Stomach (tissue), 9 donors: Measurements from ENCODE around the gene KRTAP22-1. TPM values are rescaled to one million over a fixed set of nuclear protein-coding genes. Genes with fewer than 3 reads are reported as not detected.

Experiments used
- DNase-seq, 2 donors: peaks; one replicate each; pipeline versions ENCODE4 v3.0.0 to v3.0.0-alpha.2; 2013 to 2019
- H3K27ac ChIP-seq, 5 donors: fragments of 200-600 bp in 4 of 5; sonication (generic) in 4 of 5; one replicate each; pipeline ENCODE4 v1.5.1; 2013 to 2019; ENCODE audit warnings: mild to moderate bottlenecking in 1 of 5, moderate library complexity in 1 of 5
- H3K27me3 ChIP-seq, 3 donors: fragments of 200-600 bp; sonication (generic); one replicate each; pipeline ENCODE4 v1.5.1; 2017 to 2019; ENCODE audit warnings: mixed run types in 1 of 3
- H3K36me3 ChIP-seq, 4 donors: fragments of 200-600 bp; sonication (generic); 1 replicate in 3 of 4; 2 replicates in 1 of 4; pipeline ENCODE4 v1.5.1; 2016 to 2019
- H3K4me1 ChIP-seq, 4 donors: fragments of 200-600 bp; sonication (generic); one replicate each; pipeline ENCODE4 v1.5.1; 2016 to 2019
- H3K4me3 ChIP-seq, 4 donors: fragments of 200-600 bp; sonication (generic) in 3 of 4; one replicate each; pipeline ENCODE4 v1.5.1; 2016 to 2019; ENCODE audit warnings: mild to moderate bottlenecking in 1 of 4
- H3K9me3 ChIP-seq, 4 donors: fragments of 200-600 bp; sonication (generic); one replicate each; pipeline ENCODE4 v1.5.1; 2016 to 2019
- CTCF ChIP-seq, 7 experiments: fragments of 450-650 bp in 4 of 7; fragments of 200-600 bp in 3 of 7; sonication (generic) in 3 of 7; IDR thresholded peaks; one replicate each; pipeline ENCODE4 v1.5.1; 2016 to 2019; ENCODE audit warnings: antibody characterized with exemption in 7 of 7, control low read depth in 2 of 7, mild to moderate bottlenecking in 1 of 7
- EP300 ChIP-seq: sonication (generic); formaldehyde crosslinking; IDR thresholded peaks from one replicate; pipeline ENCODE4 v1.6.1; 2017; ENCODE audit warnings: antibody characterized with exemption
- POLR2A ChIP-seq, 4 donors: fragments of 450-650 bp; IDR thresholded peaks; one replicate each; pipeline ENCODE4 v1.6.1; 2016; ENCODE audit warnings: antibody characterized with exemption in 4 of 4, control low read depth in 2 of 4, mild to moderate bottlenecking in 1 of 4, moderate library complexity in 1 of 4
- POLR2AphosphoS5 ChIP-seq, 3 donors: sonication (generic); formaldehyde crosslinking; IDR thresholded peaks; one replicate each; pipeline ENCODE4 v1.6.1; 2016; ENCODE audit warnings: antibody characterized with exemption in 3 of 3
- WGBS, 5 donors: extraction: QIAGEN DNeasy Blood & Tissue Kit in 3 of 5; methylation state at CpG; one replicate each; pipeline versions ENCODE4 v1.1.5 to v1.1.7; 2013 to 2018; 5-methylcytosine and 5-hydroxymethylcytosine counted together
- intact Hi-C: fragments of 100-400 bp; cut with DNase I; formaldehyde crosslinking; loops from one replicate; pipeline ENCODE4 v1.15.1; 2023; ENCODE audit warnings: low total_unique reads
- polyA plus RNA-seq, 3 donors: library from polyadenylated mRNA; stranded (reverse); fragments of 200-250 nt; gene quantifications; one replicate each; pipeline ENCODE4 v1.2.3, GENCODE V29; 2013
- total RNA-seq, 5 donors: library from RNA; depleted of rRNA; stranded (reverse); fragments of >200 nt; gene quantifications; one replicate each; pipeline versions ENCODE4 v1.1.0 to v1.2.3, GENCODE V29; 2014 to 2016
- donor health status: healthy with polysubstance abuse.
- donor health status: Bipolar disorder and iron deficiency.
- donor health status: healthy.

Gene KRTAP22-1
- total and polyA plus RNA-seq, 8 donors, result not detected

GRCh38 chr21:30563072-30563471 is 37.8 kb upstream of the KRTAP22-1 start:
- Histone ChIP-seq H3K36me3 (no peaks in the 10 kb centered on the region), H3K27me3 (no peaks in the 10 kb centered on the region), H3K27ac (no peak overlapping the region), H3K4me1 (no peaks in the 10 kb centered on the region), H3K4me3 (no peak overlapping the region), H3K9me3 (no peaks in the 10 kb centered on the region)
- WGBS, 5 donors, result 48 to 74% (median 65%) methylated on average over 6 of the region's 6 CpGs
- DNase-seq, result no peak
- intact Hi-C loops, result no loop called here
- TF ChIP-seq POLR2AphosphoS5 (IDR thresholded peaks at IDR 0.05) (no peak), EP300 (no peak), POLR2A (IDR thresholded peaks at IDR 0.05) (no peak), CTCF (IDR thresholded peaks at IDR 0.05) (no peak)

- Histone ChIP-seq H3K36me3 (no peaks in the 10 kb centered on the region), H3K27me3 (no peaks in the 10 kb centered on the region), H3K27ac (no peak overlapping the region), H3K4me3 (no peak overlapping the region), H3K4me1 (no peaks in the 10 kb centered on the region), H3K9me3 (no peaks in the 10 kb centered on the region)
- WGBS, 5 donors, result 75 to 91% (median 85%) methylated on average over 2 of the region's 2 CpGs
- intact Hi-C loops, result no loop called here
- DNase-seq, result no peak
- TF ChIP-seq POLR2A (IDR thresholded peaks at IDR 0.05), result no peak
- TF ChIP-seq EP300, result no peak
- TF ChIP-seq CTCF (IDR thresholded peaks at IDR 0.05), result no peak
- no peak for TF ChIP-seq POLR2AphosphoS5 (IDR thresholded peaks at IDR 0.05)
Observed at GRCh38 chr21:30563630-30564029, 37.3 kb upstream of the KRTAP22-1 start.

- Histone ChIP-seq H3K27ac (no peak overlapping the region), H3K4me3 (no peak overlapping the region), H3K9me3 (no peaks in the 10 kb centered on the region), H3K27me3 (no peaks in the 10 kb centered on the region), H3K4me1 (no peaks in the 10 kb centered on the region), H3K36me3 (no peaks in the 10 kb centered on the region)
- intact Hi-C loops, result no loop called here
- DNase-seq, result no peak
- TF ChIP-seq POLR2AphosphoS5 (IDR thresholded peaks at IDR 0.05), result no peak
- no peak for TF ChIP-seq POLR2A (IDR thresholded peaks at IDR 0.05)
- TF ChIP-seq EP300, result no peak
- TF ChIP-seq CTCF (IDR thresholded peaks at IDR 0.05), result no peak
Observed at GRCh38 chr21:30567617-30568016, 33.3 kb upstream of the KRTAP22-1 start.

- Histone ChIP-seq H3K9me3 (no peaks in the 10 kb centered on the region), H3K36me3 (no peaks in the 10 kb centered on the region), H3K4me3 (no peak overlapping the region), H3K27ac (no peak overlapping the region), H3K4me1 (no peaks in the 10 kb centered on the region), H3K27me3 (no peaks in the 10 kb centered on the region)
- no peak for DNase-seq
- TF ChIP-seq POLR2A (IDR thresholded peaks at IDR 0.05), result no peak
- no peak for TF ChIP-seq CTCF (IDR thresholded peaks at IDR 0.05)
- TF ChIP-seq EP300, result no peak
- intact Hi-C loops, result no loop called here
Observed at GRCh38 chr21:30577766-30578165, 23.1 kb upstream of the KRTAP22-1 start.

DNA sequence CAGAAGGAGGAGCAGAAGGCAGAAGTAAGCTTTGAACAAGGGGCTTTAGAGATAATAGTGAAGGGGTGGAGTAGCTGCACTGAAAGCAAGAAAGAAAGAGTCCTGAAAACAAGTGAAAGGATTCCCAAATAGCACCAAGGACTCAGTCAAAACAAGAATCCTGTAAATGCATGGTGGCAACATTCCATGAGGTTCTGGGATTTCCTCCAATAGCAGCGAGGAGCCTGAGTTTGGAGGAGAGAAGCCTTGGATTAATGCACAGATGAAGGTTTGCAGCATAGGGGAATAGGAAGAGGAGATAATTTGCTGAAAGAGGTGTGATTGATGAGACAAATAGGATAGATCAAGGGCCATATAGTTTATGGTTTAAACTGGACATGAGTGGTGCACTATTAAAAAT is 21.5 kb upstream of the KRTAP22-1 start:
- peak in 1 of 2 donors; percentile 13 for DNase-seq
- 29 to 73% (median 50%) methylated on average over 1 of the region's 1 CpG for WGBS, 5 donors

More for the DNA sequence above, 21.5 kb upstream of the KRTAP22-1 start:
- TF ChIP-seq EP300, result no peak
- no peak for TF ChIP-seq CTCF (IDR thresholded peaks at IDR 0.05)
- no peak for TF ChIP-seq POLR2A (IDR thresholded peaks at IDR 0.05)
- TF ChIP-seq POLR2AphosphoS5 (IDR thresholded peaks at IDR 0.05), result no peak
- Histone ChIP-seq H3K4me1 (no peaks in the 10 kb centered on the region), H3K36me3 (no peaks in the 10 kb centered on the region), H3K27me3 (no peaks in the 10 kb centered on the region), H3K27ac (no peak overlapping the region), H3K4me3 (no peak overlapping the region), H3K9me3 (no peaks in the 10 kb centered on the region)
- intact Hi-C loops, result no loop called here
